HG02970 (cell line): Measurements from ENCODE around the gene ARHGEF11.

Source experiments
- ATAC-seq: cut with Tn5 transposase; IDR thresholded peaks from one replicate; pipeline ENCODE4 v1.9.1; 2021; ENCODE audit warnings: mild to moderate bottlenecking, moderate library complexity, moderate number of reproducible peaks; ENCODE audit not compliant: unreplicated experiment, low FRiP score

The ARHGEF11 gene

GRCh38 chr1:156914440-156914856 is 131.1 kb downstream of the ARHGEF11 start:
- no peak for ATAC-seq

- no peak for ATAC-seq
Observed at GRCh38 chr1:156913809-156914387, 131.6 kb downstream of the ARHGEF11 start.

- no peak for ATAC-seq
Observed at GRCh38 chr1:156912861-156913808, 132.4 kb downstream of the ARHGEF11 start.

GRCh38 chr1:156912310-156912709 is 133.2 kb downstream of the ARHGEF11 start:
- ATAC-seq: no peak

GRCh38 chr1:156911577-156912298 is 133.8 kb downstream of the ARHGEF11 start:
- no peak for ATAC-seq

GRCh38 chr1:156910309-156910782 is 135.2 kb downstream of the ARHGEF11 start:
- ATAC-seq: no peak

GRCh38 chr1:156909671-156910070 is 135.9 kb downstream of the ARHGEF11 start:
- ATAC-seq: no peak

- no peak for ATAC-seq
Observed at GRCh38 chr1:156908955-156909354, 136.6 kb downstream of the ARHGEF11 start.

- no peak for ATAC-seq
Observed at GRCh38 chr1:156908541-156908940, 137.0 kb downstream of the ARHGEF11 start.

- ATAC-seq: no peak
Observed at GRCh38 chr1:156906206-156906906, 139.2 kb downstream of the ARHGEF11 start.

GRCh38 chr1:156905651-156906050 is 139.9 kb downstream of the ARHGEF11 start:
- ATAC-seq: no peak

- no peak for ATAC-seq
Observed at GRCh38 chr1:156905176-156905575, 140.4 kb downstream of the ARHGEF11 start.

GRCh38 chr1:156904187-156904959 is 141.2 kb downstream of the ARHGEF11 start:
- ATAC-seq: no peak

- no peak for ATAC-seq
Observed at GRCh38 chr1:156903328-156904091, 142.0 kb downstream of the ARHGEF11 start.

- no peak for ATAC-seq
Observed at GRCh38 chr1:156901966-156902915, 143.3 kb downstream of the ARHGEF11 start.

- no peak for ATAC-seq
Observed at GRCh38 chr1:156901590-156901900, 144.0 kb downstream of the ARHGEF11 start.

GRCh38 chr1:156900896-156901589 is 144.5 kb downstream of the ARHGEF11 start:
- no peak for ATAC-seq
